ENCODE measurements around the gene DLAT. TPM values are rescaled to one million over a fixed set of nuclear protein-coding genes. Genes with fewer than 3 reads are reported as not detected.
"Not testable (repeated sequence)": the region's sequence is repeated elsewhere in the genome, so short reads cannot be mapped to it uniquely, and the experiment has no call there.

DLAT gene
- total and polyA plus RNA-seq, 8 donors: 1.2 to 36.5 (median 14.3) TPM

DNA sequence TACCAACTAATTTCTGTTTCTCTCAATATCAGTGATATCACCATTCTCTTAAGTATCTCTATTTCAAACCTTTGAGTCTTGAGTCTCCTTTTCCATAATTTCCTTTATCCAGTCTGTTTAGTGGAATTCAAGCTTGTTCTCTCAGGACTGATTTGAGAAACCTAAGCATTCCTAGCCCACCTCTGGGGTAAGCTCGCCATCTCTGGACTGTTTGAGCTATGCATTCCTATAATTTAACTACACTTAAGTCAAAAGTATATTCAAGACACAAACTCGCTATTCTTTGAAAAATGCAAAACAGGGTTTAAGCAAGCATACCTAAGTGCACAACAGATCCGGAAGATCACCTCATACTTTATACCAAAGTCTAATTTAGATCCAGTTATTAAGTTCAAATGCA, 2.1 kb upstream of the DLAT start:
- TF ChIP-seq EP300 (IDR thresholded peaks at IDR 0.05) (no peak), POLR2AphosphoS5 (IDR thresholded peaks at IDR 0.05) (no peak), POLR2A (IDR thresholded peaks at IDR 0.05) (no peak)
- TF ChIP-seq, protein P1, sequence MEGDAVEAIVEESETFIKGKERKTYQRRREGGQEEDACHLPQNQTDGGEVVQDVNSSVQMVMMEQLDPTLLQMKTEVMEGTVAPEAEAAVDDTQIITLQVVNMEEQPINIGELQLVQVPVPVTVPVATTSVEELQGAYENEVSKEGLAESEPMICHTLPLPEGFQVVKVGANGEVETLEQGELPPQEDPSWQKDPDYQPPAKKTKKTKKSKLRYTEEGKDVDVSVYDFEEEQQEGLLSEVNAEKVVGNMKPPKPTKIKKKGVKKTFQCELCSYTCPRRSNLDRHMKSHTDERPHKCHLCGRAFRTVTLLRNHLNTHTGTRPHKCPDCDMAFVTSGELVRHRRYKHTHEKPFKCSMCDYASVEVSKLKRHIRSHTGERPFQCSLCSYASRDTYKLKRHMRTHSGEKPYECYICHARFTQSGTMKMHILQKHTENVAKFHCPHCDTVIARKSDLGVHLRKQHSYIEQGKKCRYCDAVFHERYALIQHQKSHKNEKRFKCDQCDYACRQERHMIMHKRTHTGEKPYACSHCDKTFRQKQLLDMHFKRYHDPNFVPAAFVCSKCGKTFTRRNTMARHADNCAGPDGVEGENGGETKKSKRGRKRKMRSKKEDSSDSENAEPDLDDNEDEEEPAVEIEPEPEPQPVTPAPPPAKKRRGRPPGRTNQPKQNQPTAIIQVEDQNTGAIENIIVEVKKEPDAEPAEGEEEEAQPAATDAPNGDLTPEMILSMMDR (IDR thresholded peaks at IDR 0.05): no peak
- H3K27me3 ChIP-seq: no peaks in the 10 kb centered on the region

DNA sequence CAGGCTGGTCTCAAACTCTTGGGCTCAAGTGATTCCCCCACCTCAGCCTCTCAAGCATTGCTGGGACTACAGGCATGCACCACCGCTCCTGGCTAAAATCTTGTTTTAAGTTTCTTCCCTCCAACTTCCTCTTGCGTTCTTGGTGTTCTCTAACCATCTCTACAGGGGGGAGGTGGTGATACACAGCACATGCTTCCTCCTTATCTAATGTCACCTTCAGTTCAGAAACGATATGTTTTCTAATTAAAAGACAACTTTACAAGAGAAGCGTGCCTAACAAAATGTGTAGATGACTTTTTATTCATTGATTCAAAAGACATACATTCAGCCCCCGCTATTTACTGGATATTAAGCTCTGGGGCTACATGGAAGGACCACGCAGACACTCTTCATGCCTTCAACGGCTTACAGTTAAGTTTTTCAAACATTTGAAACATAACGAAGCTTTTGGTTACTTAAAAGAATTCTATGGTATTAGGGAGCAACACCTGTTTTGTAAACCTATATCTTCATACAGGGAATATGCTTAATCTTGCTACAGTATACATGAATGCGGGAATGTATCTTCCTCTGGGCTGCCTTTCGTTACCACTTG, 933 bp upstream of the DLAT start:
- H3K4me3 ChIP-seq: peak overlapping the region; percentile 76 to 94 (median 83)
- 11 to 20% (median 14%) methylated on average over 10 of the region's 10 CpGs for WGBS, 5 donors
- H3K27ac ChIP-seq: peak overlapping the region; percentile 82 to 96 (median 93)
- TF ChIP-seq POLR2A (IDR thresholded peaks at IDR 0.05): no peak
- intact Hi-C loops (cut with DNase I; ENCODE audit: low total_unique reads): no loop called here
- H3K36me3 ChIP-seq: peaks cover 18 to 41% (median 36%) of the 10 kb centered on the region in 4 donors
- H3K27me3 ChIP-seq: no peaks in the 10 kb centered on the region
- H3K9me3 ChIP-seq: no peaks in the 10 kb centered on the region
- DNase-seq: peak in 1 of 2 donors; percentile 13
- H3K4me1 ChIP-seq: peaks cover 10 to 37% (median 22%) of the 10 kb centered on the region in 4 donors

More for the DNA sequence above, 2.1 kb upstream of the DLAT start:
- H3K27ac ChIP-seq: no peak overlapping the region
- peaks cover 16 to 41% (median 34%) of the 10 kb centered on the region in 4 donors for H3K36me3 ChIP-seq
- intact Hi-C loops (cut with DNase I; ENCODE audit: low total_unique reads): no loop called here
- H3K4me3 ChIP-seq: no peak overlapping the region
- WGBS, 5 donors: 84 to 94% (median 91%) methylated on average over 3 of the region's 3 CpGs
- DNase-seq: no peak
- peaks cover 10 to 37% (median 21%) of the 10 kb centered on the region in 4 donors for H3K4me1 ChIP-seq
- no peaks in the 10 kb centered on the region for H3K9me3 ChIP-seq

DNA sequence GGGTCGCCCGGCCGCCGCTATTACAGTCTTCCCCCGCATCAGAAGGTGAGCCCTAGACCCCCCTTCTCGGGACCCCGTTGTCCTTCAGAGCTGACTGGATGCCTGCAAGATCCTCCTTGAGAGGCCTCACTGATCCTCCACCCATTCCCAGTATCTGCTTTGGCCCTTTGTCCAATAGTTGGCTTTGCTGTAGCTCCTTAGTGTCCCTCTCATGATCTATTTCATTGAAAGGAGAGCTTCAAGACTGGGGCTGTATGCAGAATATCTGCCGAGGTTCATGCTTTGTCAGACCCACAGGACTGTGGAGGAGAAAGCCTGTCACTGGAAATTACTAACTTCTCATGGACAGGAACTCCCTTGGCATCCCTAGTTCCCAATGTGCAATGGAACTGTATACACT, 499 bp downstream of the DLAT start:
- TF ChIP-seq, protein P1 (IDR thresholded peaks at IDR 0.05): no peak
- no peak for TF ChIP-seq EP300 (IDR thresholded peaks at IDR 0.05)
- TF ChIP-seq POLR2AphosphoS5 (IDR thresholded peaks at IDR 0.05): no peak
- no peak for TF ChIP-seq POLR2A (IDR thresholded peaks at IDR 0.05)
- 0% methylated on average over 3 to 8 of the region's 8 CpGs for whole genome bisulfite sequencing, 5 donors
- peak overlapping the region; percentile 82 to 96 (median 93) for H3K27ac ChIP-seq
- no peak for DNase-seq
- intact Hi-C loops (cut with DNase I; ENCODE audit: low total_unique reads): no loop called here
- H3K9me3 ChIP-seq: no peaks in the 10 kb centered on the region
- H3K4me1 ChIP-seq: peaks cover 10 to 37% (median 22%) of the 10 kb centered on the region in 4 donors
- H3K4me3 ChIP-seq: peak overlapping the region; percentile 76 to 94 (median 83)
- peaks cover 19 to 41% (median 37%) of the 10 kb centered on the region in 4 donors for H3K36me3 ChIP-seq
- H3K27me3 ChIP-seq: no peaks in the 10 kb centered on the region

DNA sequence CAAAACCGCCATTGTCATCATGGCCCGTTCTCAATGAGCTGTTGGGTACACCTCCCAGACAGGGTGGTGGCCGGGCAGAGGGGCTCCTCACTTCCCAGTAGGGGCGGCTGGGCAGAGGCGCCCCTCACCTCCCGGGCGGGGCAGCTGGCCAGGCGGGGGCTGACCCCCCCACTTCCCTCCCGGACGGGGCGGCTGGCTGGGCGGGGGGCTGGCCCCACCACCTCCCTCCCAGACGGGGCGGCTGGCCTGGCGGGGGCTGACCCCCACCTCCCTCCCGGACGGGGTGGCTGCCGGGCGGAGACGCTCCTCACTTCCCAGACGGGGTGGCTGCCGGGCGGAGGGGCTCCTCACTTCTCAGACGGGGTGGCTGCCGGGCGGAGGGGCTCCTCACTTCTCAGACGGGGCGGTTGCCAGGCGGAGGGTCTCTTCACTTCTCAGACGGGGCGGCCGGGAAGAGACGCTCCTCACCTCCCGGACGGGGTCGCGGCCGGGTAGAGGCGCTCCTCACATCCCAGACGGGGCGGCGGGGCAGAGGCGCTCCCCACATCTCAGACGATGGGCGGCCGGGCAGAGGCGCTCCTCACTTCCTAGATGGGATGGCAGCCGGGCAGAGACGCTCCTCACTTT, 1.7 kb downstream of the DLAT start:
- H3K9me3 ChIP-seq; H3K27ac ChIP-seq; intact Hi-C loops (cut with DNase I; ENCODE audit: low total_unique reads); DNase-seq; H3K4me3 ChIP-seq; H3K27me3 ChIP-seq: not testable (repeated sequence)
- 93 to 98% (median 95%) methylated on average over 8 to 36 of the region's 49 CpGs for WGBS, 5 donors
- H3K4me1 ChIP-seq: peaks cover 10 to 37% (median 22%) of the 10 kb centered on the region in 4 donors
- H3K36me3 ChIP-seq: peaks cover 19 to 42% (median 41%) of the 10 kb centered on the region in 4 donors

DNA sequence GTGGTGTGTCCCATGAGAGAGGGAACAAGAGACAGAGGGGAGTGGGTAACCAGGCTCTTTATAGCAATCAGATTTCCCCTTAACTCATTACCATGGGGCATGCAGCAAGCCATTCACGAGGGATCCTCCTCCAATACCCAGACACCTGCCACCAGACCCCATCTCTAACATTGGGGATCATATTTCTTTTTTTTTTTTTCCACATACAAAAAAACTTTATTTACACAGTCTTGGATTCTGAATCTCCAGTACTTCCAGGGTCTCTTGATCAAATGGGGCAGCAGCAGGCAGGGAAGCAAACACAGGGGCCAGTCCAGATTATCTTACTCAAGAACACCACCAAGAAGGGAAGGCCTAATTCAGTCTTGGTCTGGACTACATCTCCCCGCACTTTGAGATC, 4.3 kb downstream of the DLAT start:
- TF ChIP-seq POLR2A (IDR thresholded peaks at IDR 0.05): no peak
- no peak for TF ChIP-seq POLR2AphosphoS5 (IDR thresholded peaks at IDR 0.05)
- TF ChIP-seq EP300 (IDR thresholded peaks at IDR 0.05): no peak
- TF ChIP-seq, protein P1 (IDR thresholded peaks at IDR 0.05): no peak
- no peaks in the 10 kb centered on the region for H3K9me3 ChIP-seq
- WGBS, 5 donors: 92 to 96% (median 93%) methylated on average over 2 of the region's 2 CpGs
- no peak overlapping the region for H3K27ac ChIP-seq
- peaks cover 26 to 67% (median 65%) of the 10 kb centered on the region in 4 donors for H3K36me3 ChIP-seq
- DNase-seq: no peak
- no peak overlapping the region for H3K4me3 ChIP-seq
- intact Hi-C loops (cut with DNase I; ENCODE audit: low total_unique reads): no loop called here
- peaks cover 1 to 14% (median 8%) of the 10 kb centered on the region in 4 donors for H3K4me1 ChIP-seq
- no peaks in the 10 kb centered on the region for H3K27me3 ChIP-seq
